DOHH2 (cell line): ENCODE data around the gene CALR.

Source experiments
- H3F3A ChIP-seq: fragments of 200-600 bp; sonication (generic), shearing (Covaris generic); 2 replicates; pipeline ENCODE4 v1.6.0; 2016; ENCODE audit warnings: antibody characterized with exemption, mild to moderate bottlenecking; ENCODE audit not compliant: control insufficient read depth, insufficient read depth
- H3K27ac ChIP-seq: fragments of 200-600 bp; sonication (generic); 2 replicates; pipeline ENCODE4 v1.5.1; 2014; ENCODE audit warnings: low read depth, mild to moderate bottlenecking, low read length, moderate library complexity
- H3K27me3 ChIP-seq: fragments of 200-600 bp; sonication (generic); 2 replicates; pipeline ENCODE4 v1.6.1; 2014; ENCODE audit warnings: mild to moderate bottlenecking, low read length, mixed read lengths; ENCODE audit not compliant: control insufficient read depth
- H3K36me3 ChIP-seq: fragments of 200-600 bp; sonication (generic); 2 replicates; pipeline ENCODE4 v1.6.1; 2014; ENCODE audit warnings: mild to moderate bottlenecking, low read length, moderate library complexity, mixed read lengths; ENCODE audit not compliant: control insufficient read depth
- H3K4me1 ChIP-seq: fragments of 200-600 bp; sonication (generic); 2 replicates; pipeline ENCODE4 v1.6.1; 2014; ENCODE audit warnings: mild to moderate bottlenecking, low read length, mixed read lengths; ENCODE audit not compliant: control insufficient read depth
- H3K4me2 ChIP-seq: fragments of 200-600 bp; sonication (generic); 2 replicates; pipeline ENCODE4 v1.6.0; 2014; ENCODE audit warnings: mild to moderate bottlenecking, low read length, moderate library complexity
- H3K4me3 ChIP-seq: fragments of 200-600 bp; sonication (generic); 2 replicates; pipeline ENCODE4 v1.5.1; 2014; ENCODE audit warnings: mild to moderate bottlenecking, low read length, mixed read lengths
- H3K79me2 ChIP-seq: fragments of 200-600 bp; sonication (generic); 2 replicates; pipeline ENCODE4 v1.6.1; 2014; ENCODE audit warnings: mild to moderate bottlenecking, low read length, mixed read lengths; ENCODE audit not compliant: control insufficient read depth
- H3K9me2 ChIP-seq: fragments of 200-600 bp; sonication (generic); replicated peaks from 2 replicates; pipeline ENCODE4 v1.6.1; 2014; ENCODE audit warnings: mild to moderate bottlenecking, low read length, mixed read lengths; ENCODE audit not compliant: control insufficient read depth
- H3K9me3 ChIP-seq: fragments of 200-600 bp; sonication (generic); 2 replicates; pipeline ENCODE4 v1.6.1; 2014; ENCODE audit warnings: antibody characterized with exemption, low read length, mixed read lengths; ENCODE audit not compliant: control insufficient read depth, insufficient read depth
- H4K20me1 ChIP-seq: fragments of 200-600 bp; sonication (generic); 2 replicates; pipeline ENCODE4 v1.6.0; 2014; ENCODE audit warnings: low read depth, mild to moderate bottlenecking, antibody characterized with exemption, low read length, moderate library complexity; ENCODE audit not compliant: control insufficient read depth, insufficient read depth
- EZH2phosphoT487 ChIP-seq: fragments of 200-600 bp; sonication (generic); IDR thresholded peaks from 2 replicates; pipeline ENCODE4 v1.6.1; 2017; ENCODE audit warnings: borderline replicate concordance, mild to moderate bottlenecking, antibody characterized with exemption, low read length, moderate library complexity, mixed read lengths
- TF ChIP-seq, protein P1 (sequence below): fragments of 200-600 bp; sonication (generic); IDR thresholded peaks from one replicate; pipeline ENCODE4 v1.5.1; 2014; ENCODE audit warnings: antibody characterized with exemption, mild to moderate bottlenecking, low read depth, low read length; ENCODE audit not compliant: poor library complexity, severe bottlenecking

The CALR gene

DNA sequence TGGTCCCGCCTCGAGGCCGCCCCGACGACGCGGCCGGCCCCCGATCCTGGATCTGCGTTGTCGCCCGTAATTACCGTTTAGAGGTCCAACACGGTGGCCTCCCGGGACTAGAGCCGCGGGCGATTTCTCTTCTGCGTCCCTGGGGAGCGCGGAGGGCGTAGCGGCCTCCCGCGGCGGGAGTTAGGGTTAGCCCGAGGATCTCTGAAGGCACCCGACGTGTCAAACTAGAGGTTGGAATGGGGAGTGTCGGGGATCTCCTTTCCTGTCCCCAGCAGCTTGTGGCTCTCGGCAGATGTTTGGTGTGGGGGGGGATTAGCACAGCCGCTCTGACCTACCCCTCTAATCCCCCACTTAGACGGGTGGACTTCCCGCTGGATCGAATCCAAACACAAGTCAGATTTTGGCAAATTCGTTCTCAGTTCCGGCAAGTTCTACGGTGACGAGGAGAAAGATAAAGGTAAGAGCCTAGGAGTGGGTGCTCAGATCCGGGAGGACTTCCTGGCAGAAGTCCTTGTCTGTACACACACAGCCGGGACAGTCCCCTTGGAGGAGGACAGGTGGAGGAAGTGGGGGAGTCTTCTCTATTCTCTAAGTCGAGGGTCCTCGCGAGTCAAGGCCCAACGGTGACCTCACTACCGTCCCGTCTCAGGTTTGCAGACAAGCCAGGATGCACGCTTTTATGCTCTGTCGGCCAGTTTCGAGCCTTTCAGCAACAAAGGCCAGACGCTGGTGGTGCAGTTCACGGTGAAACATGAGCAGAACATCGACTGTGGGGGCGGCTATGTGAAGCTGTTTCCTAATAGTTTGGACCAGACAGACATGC, 581 bp downstream of the CALR start:
- Histone ChIP-seq H3K9me2 (no peaks in the 10 kb centered on the region), H3K27ac (peak overlapping the region; percentile 75), H3K9me3 (no peaks in the 10 kb centered on the region), H4K20me1 (peaks cover 22% of the 10 kb centered on the region), H3K79me2 (peaks cover 37% of the 10 kb centered on the region), H3K36me3 (peaks cover 54% of the 10 kb centered on the region), H3K27me3 (no peaks in the 10 kb centered on the region), H3K4me3 (peak overlapping the region; percentile 86), H3K4me1 (peaks cover 63% of the 10 kb centered on the region), H3K4me2 (peak overlapping the region; percentile 85), H3F3A (peaks cover 65% of the 10 kb centered on the region)
- TF ChIP-seq, protein P1, sequence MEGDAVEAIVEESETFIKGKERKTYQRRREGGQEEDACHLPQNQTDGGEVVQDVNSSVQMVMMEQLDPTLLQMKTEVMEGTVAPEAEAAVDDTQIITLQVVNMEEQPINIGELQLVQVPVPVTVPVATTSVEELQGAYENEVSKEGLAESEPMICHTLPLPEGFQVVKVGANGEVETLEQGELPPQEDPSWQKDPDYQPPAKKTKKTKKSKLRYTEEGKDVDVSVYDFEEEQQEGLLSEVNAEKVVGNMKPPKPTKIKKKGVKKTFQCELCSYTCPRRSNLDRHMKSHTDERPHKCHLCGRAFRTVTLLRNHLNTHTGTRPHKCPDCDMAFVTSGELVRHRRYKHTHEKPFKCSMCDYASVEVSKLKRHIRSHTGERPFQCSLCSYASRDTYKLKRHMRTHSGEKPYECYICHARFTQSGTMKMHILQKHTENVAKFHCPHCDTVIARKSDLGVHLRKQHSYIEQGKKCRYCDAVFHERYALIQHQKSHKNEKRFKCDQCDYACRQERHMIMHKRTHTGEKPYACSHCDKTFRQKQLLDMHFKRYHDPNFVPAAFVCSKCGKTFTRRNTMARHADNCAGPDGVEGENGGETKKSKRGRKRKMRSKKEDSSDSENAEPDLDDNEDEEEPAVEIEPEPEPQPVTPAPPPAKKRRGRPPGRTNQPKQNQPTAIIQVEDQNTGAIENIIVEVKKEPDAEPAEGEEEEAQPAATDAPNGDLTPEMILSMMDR, result peak; percentile 26
- no peak for TF ChIP-seq EZH2phosphoT487

DNA sequence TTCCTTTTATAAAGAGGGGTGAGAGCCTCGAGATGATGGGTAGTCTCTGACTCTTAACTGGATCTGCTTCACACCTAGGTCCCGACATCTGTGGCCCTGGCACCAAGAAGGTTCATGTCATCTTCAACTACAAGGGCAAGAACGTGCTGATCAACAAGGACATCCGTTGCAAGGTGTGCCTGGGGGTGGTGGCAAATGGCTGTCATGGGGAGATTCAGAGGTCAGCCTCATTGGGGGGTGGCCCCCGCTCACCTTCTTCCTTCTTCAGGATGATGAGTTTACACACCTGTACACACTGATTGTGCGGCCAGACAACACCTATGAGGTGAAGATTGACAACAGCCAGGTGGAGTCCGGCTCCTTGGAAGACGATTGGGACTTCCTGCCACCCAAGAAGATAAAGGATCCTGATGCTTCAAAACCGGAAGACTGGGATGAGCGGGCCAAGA, 1.6 kb downstream of the CALR start:
- H3F3A ChIP-seq, result peaks cover 75% of the 10 kb centered on the region
- H3K9me2 ChIP-seq, result no peaks in the 10 kb centered on the region
- H3K4me2 ChIP-seq, result peak overlapping the region; percentile 85
- H3K27me3 ChIP-seq, result no peaks in the 10 kb centered on the region
- H3K79me2 ChIP-seq, result peaks cover 35% of the 10 kb centered on the region
- peak overlapping the region; percentile 75 for H3K27ac ChIP-seq
- peaks cover 22% of the 10 kb centered on the region for H4K20me1 ChIP-seq
- H3K4me3 ChIP-seq, result peak overlapping the region; percentile 86
- H3K4me1 ChIP-seq, result peaks cover 68% of the 10 kb centered on the region
- TF ChIP-seq, protein P1, result no peak
- TF ChIP-seq EZH2phosphoT487, result no peak
- peaks cover 62% of the 10 kb centered on the region for H3K36me3 ChIP-seq
- H3K9me3 ChIP-seq, result no peaks in the 10 kb centered on the region

DNA sequence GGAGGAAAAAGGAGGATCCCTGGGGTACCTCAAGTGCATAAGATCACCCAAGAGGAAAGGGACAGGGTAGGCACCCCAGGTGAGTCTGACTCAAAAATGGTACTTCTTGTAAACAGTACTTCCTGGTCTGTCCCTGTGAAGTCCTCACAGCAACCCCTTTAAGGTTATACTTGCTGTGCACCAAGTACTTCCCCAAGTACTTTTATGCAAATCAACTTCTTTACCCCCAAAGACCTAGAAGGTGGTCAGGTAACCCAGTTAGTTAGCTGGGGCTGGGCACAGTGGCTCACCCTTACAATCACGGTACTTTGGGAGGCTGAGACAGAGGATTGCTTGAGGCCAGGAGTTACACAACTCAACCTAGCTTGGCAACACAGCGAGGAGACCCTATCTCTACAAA, 2.5 kb downstream of the CALR start:
- no peak for TF ChIP-seq EZH2phosphoT487
- TF ChIP-seq, protein P1, result no peak
- no peaks in the 10 kb centered on the region for H3K9me3 ChIP-seq
- peaks cover 67% of the 10 kb centered on the region for H3K36me3 ChIP-seq
- H3K27ac ChIP-seq, result peak overlapping the region; percentile 75
- peaks cover 79% of the 10 kb centered on the region for H3F3A ChIP-seq
- no peaks in the 10 kb centered on the region for H3K9me2 ChIP-seq
- H3K27me3 ChIP-seq, result no peaks in the 10 kb centered on the region
- H3K4me2 ChIP-seq, result peak overlapping the region; percentile 85
- peaks cover 73% of the 10 kb centered on the region for H3K4me1 ChIP-seq
- H3K79me2 ChIP-seq, result peaks cover 38% of the 10 kb centered on the region
- peak overlapping the region; percentile 86 for H3K4me3 ChIP-seq
- H4K20me1 ChIP-seq, result peaks cover 22% of the 10 kb centered on the region
